GM21367 (cell line): ENCODE data around the gene LRP1.

ENCODE experiments used
- ATAC-seq: cut with Tn5 transposase; IDR thresholded peaks from one replicate; pipeline ENCODE4 v1.9.1; 2021; ENCODE audit not compliant: unreplicated experiment

LRP1 gene

DNA sequence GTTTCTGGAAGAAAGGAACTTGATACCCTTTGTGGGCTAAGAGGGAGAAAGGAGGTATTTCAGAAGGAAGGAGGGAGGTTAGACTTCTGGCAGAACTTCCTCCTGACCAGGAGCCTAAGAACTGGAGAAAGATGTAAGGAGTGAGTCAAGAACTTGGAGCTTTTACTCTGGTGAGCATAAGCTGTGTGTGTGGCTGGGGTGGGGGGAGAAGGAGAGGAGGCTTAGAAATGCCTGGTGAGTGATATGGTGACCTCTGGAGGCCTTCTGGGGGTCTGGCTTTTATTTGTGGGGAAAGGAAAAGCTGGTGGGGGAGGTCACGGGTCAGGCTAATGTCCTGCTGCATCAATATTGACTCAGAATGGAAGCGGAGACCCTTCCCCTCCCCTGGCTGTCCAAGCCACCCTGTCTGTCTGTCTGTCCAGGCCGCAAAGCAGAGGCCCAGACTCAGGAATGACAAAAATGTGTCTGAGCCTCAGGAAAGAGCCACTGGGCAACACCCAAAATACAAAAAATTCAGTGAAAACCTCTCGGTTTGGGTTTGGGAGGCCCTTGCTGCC is 4.8 kb downstream of the LRP1 start:
- no peak for ATAC-seq

DNA sequence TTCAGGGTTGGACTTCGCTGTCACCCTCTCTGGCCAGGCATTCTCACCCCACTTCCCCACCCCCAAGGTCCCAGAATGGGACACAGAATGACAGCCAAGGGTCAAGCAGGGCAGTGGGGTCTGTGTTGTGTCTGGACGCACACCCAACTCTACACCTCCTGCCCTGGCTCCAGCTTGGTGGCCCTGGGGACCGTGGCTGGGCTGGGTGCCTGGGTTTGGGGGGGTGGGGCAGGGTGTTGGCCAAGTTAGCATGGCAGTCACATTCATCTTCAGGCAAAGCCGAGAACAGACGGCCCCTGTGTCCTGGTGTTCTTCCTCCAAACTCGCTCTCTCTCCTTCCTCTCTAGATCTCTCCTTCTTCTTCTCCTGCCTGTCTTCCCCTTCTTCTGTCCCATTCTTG is 5.6 kb downstream of the LRP1 start:
- ATAC-seq, result no peak

DNA sequence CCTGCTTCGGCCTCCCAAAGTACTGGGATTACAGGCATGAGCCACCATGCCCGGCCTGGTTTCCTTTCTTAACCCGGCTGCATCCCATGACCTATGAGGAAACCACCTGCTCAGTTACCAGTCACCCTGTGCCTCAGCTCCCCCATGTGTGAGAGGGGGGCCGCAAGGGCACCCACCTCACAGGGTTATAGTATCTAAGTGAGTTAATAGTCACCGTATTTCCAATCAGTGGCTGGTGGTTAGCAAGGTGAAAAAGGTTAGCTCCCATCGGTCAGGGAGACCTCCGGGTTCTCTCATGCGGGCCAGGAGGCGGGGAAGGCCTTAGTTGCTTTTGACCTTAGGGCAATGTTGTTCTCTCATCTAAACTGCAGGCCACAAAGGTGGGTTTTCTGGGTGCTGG is 6.7 kb downstream of the LRP1 start:
- ATAC-seq, result no peak

DNA sequence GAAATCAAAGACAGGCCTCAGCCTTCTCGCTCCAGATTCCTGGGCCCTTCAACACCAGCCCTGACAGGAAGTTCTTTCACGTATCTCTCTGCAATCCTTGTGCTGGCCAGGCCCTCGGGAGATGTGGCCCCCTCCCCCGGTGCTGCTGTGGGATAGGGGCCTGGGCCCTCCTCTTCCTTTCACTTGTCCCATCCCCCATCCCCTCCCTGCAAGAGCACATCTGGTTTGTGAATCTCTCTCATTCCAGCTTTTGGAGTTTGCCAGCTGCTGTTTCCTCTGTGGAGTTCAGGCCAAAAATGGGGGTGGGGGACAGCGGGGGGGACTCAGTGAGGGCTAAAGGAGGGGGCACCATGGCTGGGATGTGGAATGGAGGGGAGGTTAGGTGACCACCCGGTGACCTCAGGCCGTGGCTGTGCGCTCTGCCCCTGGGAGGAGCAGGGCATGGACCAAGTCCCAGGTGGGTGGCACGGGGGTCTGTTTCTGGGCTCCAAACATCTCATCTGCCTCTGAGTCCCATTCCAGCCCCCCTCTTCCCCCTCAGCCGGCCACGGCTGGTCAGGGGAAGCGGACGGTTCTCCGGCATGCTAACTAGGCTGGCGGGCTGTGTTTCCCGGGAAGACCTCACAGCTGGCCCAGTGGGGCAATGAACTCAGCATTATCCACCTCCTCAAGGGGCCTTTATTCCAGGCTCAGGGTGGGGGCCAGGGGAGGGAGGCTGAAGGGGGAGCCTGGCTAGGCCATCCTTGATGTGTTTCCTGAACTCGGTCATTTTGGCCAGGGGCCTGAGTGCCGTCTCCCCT is 7.4 kb downstream of the LRP1 start:
- ATAC-seq, result no peak

DNA sequence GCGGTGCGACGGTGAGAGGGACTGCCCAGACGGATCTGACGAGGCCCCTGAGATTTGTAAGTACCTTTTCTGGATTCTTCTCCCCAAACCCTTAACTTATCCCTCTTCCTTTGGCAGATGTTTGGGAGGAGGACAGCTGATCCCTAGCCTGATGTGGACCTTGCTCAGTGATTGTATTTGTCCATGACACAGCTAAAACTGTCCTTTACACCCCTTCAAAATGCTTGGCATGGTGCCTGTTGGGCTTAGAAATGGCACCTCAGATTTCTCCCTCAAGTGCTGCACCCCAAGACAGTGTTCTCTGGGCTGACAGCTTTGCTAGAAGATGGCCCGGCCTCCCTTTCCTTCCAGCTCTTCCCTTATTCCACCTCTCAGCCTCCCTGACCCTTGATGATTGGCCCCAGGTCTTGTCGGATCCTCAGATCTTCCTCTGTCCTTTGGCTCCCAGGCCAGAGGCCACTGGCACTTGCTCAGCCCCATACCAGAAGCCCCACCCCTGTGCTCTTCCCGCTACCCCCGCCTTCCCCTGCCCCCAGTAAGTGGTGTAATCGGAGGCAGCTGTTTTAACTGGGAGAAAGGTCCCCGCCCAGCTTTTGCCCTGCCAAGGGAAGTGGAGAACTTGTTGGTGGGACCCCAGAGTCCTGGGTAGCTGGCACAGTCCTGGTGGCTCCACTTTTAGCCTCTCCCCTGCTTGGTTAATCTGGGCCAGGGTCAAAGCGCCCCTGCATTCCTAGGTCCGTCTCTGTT is 10.4 kb downstream of the LRP1 start:
- ATAC-seq, result no peak

DNA sequence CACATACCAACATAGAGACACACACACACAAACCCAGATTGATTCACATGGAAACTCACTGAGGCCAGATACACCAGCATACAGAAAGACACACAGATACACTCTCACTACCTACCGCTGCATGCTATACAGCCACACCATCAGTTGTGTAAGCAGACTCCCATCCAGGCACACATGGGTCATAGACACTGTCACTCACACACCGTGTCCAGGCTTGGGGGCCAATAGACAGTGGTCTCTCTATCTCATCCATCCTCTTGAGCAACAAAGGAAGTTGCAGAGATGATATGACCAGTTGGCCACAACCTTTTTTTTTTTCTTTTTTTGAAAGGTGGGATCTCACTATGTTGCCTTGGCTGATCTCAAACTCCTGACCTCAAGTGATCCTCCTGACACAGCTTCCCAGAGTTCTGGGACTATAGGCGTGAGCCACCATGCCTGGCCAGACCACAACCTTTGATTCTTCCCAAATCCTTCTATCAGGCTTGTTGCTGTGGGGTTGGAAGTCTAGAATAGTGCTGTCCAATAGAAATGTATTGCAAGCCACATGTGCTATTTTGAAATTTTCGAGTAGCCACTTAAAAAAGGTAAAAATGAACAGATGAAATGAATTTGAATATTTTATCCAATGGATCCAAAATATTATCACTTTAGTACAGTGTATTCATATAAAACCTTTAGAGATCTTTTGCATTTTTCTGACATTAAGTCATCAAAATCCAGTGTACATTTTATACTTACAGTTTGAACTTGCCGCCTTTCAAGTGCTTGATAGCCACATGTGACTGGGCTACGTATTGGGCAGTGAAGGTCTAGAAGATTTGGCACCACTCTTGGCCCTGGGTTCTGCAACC is 11.7 kb downstream of the LRP1 start:
- no peak for ATAC-seq

DNA sequence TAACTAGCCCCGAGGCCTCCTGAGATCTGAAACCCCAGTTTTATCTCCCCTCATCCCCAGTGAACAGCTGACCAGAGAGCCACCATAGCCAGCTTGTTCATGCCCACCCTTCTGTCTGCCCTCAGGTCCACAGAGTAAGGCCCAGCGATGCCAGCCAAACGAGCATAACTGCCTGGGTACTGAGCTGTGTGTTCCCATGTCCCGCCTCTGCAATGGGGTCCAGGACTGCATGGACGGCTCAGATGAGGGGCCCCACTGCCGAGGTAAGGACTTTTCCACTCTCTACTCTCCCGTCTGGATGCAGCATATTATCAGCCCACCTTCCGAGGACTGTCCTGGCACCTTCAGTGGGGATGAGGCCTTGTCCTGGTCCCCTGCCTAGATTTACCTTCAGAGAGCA is 13.0 kb downstream of the LRP1 start:
- ATAC-seq, result no peak

DNA sequence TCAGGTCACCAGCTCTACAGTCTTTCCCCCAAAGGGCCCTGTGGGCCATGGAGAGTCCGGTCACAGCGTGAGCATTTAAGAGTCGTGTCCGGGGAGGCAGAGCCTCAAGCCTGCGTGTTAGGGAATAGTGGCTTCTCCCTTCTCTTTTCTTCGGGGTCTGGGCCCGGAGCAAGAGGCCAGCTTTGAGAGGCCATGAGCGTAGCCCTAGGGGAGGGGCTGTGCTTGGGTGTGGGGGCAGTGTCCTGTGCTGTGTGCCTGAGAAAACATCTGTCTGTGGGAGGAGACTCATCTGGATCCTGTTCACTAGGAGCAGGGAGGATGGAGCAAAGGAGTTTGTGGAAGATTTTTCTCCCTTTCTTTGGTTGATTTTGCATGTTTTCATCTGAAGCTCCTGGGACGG is 13.8 kb downstream of the LRP1 start:
- no peak for ATAC-seq

DNA sequence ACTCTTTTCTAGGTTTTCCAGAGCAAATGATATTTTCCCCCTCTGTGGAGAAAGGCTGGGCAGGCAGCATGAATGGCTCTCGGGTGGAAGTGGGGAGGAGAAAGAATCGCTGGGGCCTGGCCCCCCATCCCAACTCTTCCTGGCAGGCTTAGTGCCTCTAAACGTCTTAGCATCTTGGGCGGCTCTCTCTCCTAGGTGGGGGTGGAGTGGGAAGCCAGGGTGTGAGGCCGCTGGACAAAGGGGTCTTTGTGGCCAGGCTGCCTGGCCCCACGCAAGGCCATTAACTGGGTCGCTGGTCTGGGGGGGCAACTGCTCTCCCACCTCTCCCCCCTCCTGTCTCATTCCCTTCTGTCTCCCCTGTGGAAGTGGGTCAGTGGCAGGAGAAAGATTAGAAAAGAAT is 14.4 kb downstream of the LRP1 start:
- ATAC-seq, result no peak

DNA sequence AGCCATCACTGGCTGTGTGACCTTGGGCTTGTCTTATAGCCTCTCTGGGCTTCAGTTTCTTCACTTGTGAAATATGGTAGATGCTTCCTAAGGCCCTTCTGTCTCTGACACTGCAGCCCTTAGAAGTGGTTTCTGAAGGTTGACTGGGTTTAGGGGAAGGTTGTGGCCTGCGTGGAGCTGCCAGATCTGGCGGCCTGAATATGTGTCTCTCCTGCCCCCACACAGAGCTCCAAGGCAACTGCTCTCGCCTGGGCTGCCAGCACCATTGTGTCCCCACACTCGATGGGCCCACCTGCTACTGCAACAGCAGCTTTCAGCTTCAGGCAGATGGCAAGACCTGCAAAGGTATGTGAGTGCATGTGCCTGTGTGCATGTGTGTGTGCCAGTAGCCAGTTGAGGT is 15.2 kb downstream of the LRP1 start:
- no peak for ATAC-seq

DNA sequence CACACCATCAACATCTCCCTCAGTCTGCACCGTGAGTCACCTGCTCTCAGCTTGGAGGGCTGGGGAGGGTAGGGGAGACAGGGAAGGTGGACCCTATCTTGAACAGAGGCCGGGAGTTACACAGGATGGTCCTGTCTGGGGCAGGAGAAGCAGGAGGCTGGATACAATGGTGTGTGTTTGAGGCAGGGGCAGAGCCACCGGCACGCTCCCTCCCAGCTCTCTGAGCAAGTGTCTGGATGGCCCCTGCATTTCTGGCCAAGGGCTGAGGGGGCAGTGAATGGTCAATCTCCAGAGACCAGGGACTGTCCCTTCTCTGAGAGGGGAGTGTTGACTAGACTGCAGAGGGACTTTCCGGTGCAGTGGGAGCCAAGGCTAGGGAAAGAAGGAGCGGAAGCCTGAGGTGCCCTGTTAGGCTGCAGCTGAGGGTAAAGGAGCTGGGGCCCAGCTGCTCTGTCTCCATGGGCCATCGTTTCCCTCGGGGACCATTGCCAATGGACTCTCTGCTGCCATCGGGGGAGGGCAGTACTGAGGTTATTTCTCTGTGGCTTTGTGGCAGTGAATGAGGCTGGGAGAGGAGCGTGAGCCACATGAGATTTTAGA is 17.3 kb downstream of the LRP1 start:
- no peak for ATAC-seq

DNA sequence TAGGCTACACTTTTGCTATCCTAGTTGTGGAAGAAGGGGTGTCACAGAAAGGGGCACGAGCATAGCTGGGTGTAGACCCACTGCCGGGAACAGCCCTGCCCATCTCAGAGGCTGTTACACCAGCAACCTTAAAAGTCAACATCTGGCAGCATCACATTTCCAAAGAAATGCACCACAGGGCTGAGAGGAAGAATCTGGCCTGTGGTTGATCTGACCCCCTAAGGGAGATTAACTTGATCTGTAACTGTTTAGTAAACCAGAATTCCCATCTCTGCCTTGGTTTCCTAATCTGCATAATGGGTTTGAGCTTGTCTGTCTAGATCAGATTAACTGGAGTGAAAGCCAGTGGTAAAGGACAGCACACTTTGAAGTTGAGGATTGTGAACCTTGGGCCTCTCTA is 17.8 kb downstream of the LRP1 start:
- ATAC-seq, result no peak

DNA sequence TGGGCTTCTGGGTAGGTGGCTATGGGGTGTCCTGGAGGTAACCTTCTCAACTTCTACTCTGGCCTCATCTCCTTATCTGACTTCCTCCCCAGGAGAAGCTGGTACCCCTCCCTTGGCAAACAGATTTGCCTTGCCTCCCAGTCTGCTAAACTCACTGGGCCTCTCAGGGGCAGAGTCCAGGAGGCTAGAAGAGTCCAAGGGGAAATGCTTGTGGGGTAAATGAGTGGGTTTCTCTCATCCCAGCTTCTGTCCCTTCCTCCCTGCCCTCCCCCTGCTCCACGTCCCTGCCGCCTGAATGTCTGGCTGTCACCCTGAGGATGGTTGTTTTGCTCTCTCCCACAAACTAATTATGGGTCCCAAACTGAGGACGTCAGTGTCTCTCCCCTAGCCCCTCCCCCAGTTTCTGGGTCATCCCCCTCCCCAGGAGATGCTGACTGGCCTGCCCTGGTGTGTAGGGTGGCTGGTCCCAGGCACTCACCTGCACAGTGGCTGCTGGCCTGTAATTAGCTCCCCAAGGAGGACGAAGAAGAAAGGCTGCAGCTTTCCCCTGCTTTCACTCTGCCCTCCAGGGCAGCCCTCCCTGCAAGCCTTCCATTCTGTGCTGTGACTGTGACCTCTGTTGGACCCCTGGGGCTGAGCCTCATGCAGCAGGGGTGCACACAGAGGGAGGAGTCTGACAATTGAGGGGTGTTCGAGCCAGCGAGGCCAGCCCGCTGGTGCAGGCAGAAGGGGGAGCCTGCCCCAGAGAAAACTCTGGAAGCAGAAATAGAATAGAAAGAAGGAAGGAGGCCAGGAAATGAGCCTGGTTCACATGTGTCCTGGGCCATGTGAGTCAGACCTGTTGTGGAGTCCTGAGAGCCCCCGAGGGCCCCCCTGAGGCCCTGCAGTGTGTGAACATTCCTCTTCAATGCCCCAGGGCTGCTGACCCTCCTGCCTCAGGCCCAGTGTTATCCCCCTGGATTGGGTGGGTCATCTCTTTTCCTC is 19.0 kb downstream of the LRP1 start, which contains the start of gene LRP1-AS:
LRP1-AS (minus strand) TSS at position 659 of the 984 bp plus-strand sequence.
- ATAC-seq, result no peak

DNA sequence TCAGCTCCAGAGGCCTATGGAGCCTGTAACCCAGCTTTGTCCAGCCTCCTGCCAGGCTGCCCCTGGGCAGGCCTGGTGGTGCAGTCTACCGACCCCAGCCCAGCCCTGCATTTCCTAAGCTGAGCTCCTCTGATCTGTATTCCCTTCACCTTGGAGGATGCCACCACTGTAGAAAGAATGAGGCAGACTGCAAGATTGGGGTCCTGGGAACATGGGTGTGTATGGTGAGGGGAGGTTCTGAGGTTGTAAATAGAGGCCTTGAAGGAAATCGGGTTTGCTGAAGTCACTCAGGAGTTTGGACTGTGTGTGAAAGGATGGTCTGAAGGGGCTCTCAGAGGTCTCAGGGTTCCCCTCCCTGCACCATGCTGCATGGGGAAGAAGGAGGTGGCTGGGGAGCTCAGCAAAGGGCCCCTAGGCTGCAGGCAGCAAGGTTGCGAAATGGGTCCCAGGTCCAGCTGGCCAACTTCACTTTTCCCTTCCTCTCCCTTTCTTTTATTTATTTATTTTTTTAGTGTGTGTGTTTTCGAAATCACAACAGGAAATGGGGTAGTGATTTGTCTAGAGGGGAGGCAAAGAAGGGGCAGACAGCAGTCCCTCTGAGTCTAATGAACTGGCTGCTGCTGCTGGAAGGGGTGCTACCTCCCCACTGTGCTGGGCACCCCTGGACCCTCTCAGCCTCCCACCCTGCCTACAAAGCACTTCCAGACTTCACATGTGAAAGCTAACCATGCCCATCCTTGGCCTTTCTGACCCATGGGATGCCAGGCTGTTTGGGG is 20.4 kb downstream of the LRP1 start:
- no peak for ATAC-seq

DNA sequence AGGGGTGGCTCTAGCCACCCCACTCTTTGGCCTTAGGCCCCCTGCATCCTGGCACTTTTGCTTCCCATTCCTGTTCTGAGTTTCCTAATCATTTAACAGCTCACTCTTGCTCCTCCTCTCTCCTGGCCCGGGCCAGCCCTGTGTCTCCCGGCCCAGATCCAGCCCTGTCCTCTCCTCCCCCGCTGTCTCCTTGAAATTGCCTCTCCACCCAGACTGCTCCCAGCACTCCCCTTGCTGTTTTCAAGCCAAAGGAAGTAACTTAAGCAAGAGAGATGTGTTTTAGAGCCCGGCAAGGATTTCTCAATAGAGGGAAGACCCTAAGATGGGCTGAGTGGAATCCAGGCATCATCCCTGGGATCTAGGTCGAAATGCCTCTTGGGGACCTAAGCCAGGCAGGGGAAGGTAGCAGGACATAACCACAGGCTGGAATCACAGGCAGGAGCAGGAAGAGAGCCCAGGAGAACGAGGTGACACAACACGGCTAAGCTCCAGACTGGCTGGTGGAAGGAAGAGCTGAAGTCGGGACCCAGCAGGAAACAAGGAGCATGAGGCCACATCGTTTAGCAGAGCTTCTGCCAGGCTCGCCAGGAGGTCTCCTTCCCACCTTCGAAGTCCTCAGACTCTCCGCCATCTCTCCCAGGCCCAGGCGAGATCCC is 21.1 kb downstream of the LRP1 start:
- no peak for ATAC-seq

DNA sequence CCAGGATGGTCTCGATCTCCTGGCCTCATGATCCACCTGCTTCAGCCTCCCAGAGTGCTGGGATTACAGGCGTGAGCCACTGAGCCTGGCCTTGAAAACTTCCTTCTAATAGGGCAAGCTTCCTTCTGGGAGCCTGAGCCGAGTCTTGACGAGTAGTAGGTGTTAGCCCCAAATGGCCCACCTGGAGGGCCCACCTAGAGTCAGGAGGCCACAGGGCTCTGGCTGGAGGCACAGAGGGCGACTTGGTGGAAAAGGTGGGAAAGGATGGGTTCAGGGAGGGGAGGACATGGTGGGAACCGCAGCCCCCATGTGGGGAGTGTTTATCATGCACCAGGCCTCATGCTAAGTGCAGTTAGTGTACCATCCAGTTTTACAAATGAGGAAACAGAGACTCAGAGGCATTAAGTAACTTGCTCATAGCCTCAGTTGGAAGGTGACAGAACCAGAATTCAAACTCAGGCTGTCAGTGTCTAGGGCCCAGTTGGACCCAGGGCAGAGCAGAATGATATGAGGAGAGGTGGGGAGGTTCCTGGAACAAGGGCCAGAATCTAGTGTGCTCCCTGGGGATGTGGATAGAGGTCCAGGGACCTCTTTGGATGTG is 22.2 kb downstream of the LRP1 start:
- ATAC-seq, result no peak

DNA sequence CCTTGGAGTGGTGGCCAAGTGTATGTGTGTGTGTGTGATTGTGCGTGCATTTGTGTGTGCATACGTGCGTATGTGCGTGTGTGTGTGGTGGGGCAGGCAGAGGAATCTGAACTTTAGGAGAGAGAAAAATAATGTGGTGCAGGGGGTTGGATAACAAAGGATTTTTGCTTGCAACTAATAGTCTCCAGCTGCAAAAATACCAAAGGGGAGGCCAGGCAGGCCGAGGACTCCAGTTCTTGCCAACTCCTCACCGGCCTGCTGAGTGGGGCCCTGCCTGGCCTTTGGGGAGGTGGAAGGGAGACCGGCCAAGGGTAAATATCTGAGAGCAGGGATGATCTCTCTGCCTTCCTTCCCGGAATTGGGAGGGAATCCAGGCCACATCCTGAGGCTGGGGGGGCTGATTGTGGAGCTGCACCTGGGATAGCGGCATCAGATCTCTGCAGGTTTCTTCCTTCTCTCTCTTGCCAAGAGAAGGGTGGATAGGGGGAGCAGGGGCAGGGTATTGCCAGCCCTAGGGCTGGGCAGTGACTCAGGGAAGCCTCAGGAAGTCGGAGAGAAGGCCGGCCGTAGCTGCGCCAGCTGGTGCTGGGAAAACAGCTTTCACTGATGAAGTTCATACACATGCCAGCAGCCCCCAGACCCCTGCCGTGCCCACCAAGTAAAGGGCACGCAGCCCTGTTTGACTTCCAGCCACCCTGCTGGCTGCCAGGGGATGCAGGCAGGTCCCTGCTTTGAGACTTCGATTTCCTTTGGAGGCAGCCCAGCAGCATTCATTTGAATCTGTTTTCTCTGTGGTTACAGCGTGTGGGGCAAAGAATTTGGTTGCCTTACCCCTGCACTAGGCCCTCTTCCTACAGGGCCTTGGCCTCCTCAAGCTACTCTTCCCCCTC is 23.7 kb downstream of the LRP1 start:
- ATAC-seq, result no peak
